HG03457 (cell line): Measurements from ENCODE around the gene MYO15A.

Source experiments
- ATAC-seq: cut with Tn5 transposase; IDR thresholded peaks from one replicate; pipeline ENCODE4 v1.9.1; 2021; ENCODE audit warnings: moderate number of reproducible peaks; ENCODE audit not compliant: unreplicated experiment

MYO15A gene

DNA sequence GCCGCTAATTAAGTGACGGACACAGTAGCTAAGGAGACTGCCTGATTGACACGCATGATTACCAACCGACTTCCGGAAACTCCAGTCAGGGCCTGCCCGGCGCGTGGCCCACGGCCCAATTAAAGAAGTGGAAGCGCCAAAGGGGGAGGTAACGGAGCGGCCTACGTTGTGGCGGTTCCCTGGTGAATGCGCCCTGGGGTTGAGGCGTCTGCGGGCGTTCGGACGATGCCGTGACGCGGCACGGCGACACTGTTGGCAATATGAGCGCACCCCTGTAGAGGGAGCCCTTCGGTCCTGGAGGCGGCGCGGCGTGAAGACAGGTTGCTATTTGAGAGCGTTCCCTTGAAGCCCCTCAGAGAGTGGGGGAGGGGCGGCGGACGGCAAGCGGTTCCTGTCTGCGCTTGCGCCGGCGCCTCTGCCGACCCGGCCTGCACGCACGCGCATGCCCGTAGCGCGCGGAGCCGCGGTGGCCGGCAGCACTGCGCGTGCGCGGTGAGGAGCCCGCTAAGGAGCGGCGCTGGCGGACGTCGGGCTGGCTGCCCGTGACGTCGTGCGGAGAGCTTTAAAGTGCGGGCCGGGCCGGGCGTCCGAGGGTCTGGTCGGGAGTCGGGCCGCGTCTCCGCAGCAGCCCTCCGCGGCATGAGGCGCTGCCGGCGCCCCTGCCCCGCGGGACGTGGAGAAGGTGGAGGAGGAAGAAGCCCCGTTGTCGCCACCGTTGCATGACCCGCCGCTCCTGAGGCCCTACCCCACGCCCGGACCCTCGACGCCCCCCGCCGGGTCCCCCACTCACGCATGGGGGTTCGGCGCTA is 75.0 kb downstream of the MYO15A start, which contains the start of gene ALKBH5:
ALKBH5 (plus strand) TSS at position 495 of the 809 bp plus-strand sequence. CDS start 416 bp downstream, outside the sequence.
- peak; percentile 73 for ATAC-seq

DNA sequence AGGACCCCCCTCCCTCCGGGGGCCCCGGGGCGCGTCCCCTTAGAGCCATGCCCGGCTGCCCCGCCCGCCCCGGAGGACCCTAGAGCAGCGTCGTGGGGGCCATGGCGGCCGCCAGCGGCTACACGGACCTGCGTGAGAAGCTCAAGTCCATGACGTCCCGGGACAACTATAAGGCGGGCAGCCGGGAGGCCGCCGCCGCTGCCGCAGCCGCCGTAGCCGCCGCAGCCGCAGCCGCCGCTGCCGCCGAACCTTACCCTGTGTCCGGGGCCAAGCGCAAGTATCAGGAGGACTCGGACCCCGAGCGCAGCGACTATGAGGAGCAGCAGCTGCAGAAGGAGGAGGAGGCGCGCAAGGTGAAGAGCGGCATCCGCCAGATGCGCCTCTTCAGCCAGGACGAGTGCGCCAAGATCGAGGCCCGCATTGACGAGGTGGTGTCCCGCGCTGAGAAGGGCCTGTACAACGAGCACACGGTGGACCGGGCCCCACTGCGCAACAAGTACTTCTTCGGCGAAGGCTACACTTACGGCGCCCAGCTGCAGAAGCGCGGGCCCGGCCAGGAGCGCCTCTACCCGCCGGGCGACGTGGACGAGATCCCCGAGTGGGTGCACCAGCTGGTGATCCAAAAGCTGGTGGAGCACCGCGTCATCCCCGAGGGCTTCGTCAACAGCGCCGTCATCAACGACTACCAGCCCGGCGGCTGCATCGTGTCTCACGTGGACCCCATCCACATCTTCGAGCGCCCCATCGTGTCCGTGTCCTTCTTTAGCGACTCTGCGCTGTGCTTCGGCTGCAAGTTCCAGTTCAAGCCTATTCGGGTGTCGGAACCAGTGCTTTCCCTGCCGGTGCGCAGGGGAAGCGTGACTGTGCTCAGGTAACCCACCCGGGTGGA is 75.8 kb downstream of the MYO15A start:
- peak; percentile 3 for ATAC-seq

DNA sequence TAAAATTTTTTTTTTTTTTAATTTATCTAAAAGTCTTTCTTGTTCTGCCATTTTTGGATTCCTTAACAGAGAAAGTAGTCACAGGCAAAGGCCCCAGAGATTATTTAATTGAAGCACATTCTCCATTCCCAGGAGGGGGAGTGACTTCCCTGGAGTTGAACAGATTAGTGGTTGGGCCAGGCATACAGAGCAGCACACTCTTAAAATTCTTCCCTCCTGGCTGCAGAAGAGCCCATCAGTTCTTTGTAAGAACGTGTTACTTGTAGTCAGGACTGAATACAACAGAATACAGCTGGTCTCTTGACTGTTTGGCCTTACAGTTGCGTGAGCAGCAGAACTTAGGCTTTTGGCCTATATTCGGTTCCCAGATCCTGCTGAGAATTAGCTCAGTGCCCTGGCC is 76.8 kb downstream of the MYO15A start:
- no peak for ATAC-seq

DNA sequence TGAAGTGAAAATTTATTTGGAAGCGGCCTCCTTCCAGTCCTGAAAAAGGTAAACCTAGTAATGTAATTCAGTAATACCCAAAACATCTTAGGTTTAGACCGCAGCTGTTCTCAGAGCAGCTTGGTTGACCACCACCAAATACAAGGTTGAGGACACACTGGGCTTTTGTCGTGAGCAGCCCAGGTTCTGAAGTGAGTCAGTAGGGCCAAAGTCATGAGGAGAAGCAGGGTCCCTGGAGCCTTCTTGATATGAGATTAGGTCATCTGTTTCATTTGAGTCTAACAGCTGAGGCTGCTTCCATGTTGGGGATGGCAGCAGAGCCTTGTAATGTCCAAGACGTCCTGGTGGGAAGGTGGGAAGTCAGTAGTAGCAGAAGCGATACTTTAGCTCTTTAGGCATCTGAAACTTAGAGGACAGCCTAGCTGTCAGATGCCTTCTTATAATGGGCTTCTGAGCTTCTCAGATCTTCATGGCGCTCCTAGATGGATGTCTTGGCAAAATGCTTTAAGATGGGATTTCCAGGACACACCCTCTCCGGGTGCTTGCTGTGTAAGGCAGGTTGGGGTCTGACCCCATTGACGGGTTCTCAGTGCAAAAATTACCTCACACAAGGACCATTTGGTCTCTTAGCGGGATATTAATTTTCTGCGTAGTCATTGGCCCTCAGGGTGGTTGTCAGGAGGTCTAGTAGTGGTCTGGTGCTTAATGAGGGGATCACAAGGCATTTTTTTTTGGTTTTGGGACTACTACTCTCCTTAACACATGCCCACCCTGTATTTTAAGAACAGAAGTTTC is 77.5 kb downstream of the MYO15A start:
- ATAC-seq: no peak

DNA sequence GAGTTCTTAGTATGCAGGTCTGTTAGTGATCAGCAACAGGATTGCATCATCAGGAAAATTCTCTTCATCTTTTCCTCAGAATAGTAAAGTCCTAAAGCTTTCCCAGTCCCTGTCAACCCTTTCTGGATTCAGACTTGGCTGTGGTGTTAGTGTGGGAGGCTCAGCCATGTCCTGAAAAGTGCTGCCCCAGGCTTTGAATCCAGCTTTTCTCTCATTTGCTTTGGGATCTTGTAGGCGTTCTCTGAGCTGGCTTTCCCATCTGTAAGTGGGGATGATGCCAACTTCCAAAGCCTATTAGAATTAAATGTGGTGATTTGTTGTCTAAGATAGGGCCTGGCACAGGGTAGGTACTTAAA is 78.0 kb downstream of the MYO15A start:
- ATAC-seq: no peak

DNA sequence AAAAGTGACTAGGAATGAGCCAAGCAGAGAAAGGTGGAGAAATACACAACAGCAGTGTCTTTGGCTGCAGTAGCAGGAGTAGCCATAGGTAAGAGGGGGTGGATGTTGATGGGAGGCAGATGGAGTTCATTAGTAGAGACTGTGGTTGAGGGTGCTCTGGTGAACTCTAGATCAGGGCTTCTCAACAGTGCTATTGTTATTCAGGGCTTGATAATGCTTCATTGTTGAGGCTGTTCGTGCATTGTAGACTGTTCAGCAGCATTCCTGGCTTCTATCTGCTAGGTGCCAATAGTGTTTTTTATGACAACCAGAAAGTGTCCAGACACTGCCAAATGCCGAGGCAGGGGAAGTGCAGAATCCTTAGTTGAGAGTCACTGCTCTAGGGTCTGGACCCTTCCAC is 78.7 kb downstream of the MYO15A start:
- ATAC-seq: no peak

DNA sequence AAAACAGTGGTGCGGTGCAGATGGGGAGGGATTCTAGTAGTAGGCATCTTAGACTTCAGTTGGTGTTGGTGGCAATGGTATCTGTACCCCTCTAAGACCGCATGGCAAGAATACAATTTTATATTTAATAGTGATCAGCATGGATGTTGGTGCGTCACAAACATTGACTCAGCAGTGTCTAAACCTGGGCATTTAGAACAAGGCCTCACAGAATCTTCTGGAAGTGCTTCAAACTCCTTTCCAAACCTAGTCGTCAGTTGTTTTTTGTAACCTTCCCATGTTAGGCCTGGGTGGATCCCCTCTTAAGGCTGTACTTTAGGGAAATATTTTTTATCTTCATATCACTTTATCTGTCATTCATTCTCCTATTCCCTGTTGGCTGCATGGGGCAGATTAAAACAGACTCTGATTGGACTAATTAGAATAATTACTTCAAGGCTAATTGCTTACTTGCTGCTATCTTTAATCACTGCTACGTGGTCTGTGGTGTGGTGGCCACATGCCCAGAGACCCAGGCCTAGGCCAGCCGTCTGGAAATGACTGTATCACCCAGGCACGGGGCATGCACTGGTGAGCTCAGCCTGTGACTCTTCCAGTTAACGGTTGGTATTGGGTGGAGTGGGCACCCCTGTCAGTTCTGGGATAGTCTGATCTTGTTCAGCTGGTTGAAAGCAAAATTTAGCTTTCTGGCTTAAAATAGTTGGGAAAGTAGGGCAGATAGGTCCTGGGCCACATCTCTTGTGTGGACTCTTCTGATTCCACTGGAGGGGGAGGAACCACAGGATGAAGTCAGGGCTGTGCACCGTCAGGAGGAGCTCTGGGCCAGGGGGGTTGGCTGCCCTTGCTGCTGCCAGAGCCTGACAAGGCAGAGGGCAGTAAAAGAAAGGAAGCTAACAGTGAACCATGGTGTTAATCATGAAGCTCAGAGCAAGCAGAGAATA is 79.5 kb downstream of the MYO15A start:
- no peak for ATAC-seq

DNA sequence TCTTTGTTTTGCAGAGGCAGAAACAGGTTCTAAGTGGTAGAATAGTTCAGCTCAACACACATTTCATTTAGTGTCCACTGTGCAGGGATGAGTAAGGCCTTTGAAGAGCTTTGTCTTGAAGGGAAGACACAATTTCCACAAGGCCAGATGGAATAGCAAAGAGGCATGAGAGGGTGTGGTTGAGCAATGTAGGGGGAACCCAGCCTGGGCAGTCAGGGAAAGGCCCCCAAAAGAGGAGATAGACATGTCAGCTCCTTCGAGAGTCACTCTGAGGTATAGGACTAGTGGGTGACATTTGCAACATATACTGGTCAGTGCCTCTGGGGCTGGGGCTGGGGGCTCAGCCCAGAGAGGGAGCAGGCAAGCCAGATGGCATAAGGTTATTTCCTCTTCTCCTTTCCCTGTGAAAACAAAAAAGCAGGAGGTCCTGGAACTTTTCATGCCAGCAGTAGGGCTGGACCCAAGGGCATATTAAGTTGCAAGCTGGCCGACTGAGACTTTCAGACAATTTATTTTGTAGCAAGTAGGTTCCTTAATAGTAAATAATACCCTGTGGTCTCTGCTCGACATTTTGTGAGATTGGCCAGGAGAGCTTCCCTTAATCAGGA is 82.2 kb downstream of the MYO15A start:
- no peak for ATAC-seq

DNA sequence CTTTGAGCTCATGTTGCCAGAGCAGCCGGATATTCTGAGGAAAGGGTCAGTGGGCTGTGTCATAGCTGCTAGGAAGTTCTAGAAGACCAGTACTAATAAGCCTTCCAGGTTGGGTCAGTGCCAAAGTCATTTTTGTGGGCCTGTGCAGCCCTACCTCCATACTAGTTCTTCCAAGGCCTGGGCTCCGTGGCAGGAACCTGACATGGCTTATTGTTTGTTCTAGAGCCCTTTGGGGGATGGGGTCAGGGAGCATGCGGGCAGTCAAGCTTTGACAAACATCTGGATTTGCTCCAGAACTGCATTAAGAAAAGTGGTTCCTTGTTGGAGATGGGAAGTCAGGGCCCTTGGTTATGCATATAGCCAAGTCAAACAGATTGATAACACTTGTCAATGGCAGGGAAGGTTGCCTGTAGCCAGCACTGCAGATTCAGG is 82.7 kb downstream of the MYO15A start:
- ATAC-seq: no peak

DNA sequence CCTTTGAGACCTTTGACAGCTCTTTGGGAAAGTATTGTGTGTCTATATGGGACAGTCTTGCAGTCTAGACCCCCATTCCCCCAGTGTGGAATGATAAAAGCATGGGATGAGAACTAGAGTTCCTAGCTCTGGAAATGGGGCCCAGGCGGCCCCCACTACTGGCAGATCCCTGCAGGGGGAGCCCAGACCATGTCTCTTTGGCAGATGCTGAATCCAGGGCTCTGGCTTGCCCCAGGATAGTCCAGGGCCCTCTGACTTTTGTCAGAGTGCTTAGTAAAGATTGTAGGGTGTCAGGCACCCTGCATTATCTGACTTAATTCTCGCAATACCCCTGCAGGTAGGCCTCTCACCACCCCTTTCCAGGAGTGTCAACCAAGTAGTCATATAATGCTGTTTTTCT is 83.4 kb downstream of the MYO15A start:
- ATAC-seq: no peak

DNA sequence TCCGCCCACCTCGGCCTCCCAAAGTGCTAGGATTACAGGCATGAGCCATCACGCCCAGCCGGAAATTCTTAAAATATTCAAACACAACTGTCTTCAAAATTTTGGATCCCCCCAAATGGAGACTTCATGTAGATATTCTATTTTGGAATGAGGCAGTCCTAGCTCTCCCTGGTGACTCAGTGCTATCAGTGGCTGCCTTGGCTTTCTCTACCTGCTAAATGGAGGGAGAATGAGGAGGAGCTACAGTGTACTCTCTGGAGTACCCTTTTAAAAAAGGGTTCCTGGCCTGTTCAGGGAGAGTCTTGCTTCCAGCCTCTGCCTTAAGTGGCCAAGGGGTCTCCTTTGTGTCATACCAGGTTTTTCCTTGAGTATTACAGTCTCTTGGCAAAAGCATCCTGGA is 85.8 kb downstream of the MYO15A start:
- ATAC-seq: no peak

DNA sequence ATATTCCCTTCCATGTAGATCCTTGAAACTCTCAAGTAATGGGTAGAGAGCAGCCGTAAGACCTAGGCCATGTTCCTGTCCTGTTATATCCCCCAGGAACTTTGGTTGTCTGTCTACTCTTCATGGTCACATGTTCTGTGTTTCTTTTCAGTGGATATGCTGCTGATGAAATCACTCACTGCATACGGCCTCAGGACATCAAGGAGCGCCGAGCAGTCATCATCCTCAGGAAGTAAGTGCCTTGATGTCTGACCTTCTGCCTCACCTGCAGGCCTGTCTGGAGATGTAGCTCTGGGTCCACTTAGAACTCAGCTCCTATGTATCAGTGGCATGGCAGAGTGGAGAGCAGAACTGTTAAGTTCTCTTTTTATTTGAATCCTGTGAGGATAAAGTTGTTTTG is 86.2 kb downstream of the MYO15A start:
- no peak for ATAC-seq

DNA sequence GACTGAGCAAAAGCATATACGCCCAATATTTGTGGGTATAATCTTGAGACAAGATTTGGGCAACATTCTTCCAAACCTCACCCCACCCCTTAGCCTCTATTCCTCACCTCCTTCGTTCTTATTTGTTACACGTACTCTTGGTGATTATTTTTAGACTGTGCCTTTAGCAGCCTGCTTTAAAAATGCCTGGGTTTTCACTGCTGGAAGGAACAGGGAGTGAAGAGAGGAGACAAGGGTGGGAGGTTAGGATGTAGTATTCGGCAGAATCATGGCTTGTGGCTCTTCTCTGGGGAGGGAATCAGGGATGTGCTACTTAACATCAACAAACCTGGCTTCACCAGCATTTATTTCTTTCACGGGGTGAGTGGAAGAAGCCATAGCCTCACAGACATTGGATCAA is 86.7 kb downstream of the MYO15A start:
- no peak for ATAC-seq

DNA sequence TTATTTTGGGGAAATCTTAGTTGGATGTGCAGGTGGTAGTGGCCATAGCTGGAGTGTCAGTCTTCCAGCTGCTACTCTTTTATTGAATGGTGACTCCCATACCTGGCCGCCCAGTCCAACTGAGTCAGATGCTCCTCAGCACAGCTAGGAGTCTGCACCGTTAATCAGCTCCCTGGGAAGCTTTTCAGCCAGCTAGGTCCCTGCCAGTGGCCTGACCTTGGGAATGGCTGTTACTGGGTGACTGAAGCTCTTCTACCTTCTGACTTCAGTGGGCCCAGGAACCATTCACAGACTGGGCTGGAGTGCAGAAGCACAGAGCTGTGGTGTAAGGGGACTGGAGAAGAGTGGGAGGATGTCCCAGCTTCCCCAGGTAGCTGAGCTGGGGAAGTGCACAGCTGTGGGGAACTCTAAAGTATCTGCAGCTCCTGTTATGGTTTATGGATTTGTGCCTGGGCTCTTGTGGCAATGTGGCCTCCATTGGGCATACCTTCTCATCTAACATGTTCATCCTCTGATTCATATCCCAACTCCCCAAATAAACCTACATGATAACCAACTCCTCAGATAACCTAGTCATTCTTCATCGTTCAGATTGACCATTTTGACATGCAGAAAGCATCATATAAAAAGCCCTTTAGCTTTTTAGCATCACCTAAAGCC is 89.1 kb downstream of the MYO15A start:
- ATAC-seq: no peak

DNA sequence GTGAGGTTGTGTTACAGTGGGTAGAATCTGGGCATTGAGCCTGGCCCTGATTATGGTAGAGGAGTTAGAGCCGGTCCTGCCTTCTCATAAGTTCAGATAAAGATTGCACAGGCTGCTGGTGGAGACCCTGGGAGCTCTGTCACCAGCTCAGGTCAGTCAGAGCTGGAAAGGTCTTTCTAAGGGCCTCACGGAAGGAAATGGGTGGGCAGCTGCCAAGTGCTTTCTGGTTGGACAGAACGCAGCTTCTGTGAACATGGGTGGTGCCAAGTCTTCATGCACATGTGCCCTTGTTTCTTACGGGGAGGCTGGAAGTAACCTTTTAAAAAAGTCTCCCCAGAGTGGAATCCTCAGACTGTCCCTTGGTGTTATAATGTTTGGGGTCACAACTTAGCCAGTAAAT is 90.0 kb downstream of the MYO15A start:
- ATAC-seq: no peak

DNA sequence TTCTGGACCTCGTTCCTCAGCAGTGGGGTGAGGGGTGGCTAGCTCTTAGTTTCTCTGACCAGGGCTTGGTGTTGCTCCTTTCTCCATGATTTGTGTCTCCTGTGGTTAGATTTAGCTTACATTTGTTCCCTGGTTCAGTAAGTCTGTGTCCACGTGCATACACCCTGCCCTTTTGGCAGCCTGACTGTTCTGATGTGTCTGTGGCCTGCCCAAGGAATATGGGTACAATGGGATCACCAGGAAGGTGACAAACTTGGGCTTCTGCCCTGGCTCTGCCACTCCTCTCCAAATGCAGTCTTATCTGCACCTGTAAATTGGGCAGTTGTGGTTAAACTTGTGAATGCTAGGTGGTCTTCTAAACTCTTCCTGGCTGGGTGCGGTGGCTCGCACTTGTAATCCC is 92.6 kb downstream of the MYO15A start:
- ATAC-seq: no peak

DNA sequence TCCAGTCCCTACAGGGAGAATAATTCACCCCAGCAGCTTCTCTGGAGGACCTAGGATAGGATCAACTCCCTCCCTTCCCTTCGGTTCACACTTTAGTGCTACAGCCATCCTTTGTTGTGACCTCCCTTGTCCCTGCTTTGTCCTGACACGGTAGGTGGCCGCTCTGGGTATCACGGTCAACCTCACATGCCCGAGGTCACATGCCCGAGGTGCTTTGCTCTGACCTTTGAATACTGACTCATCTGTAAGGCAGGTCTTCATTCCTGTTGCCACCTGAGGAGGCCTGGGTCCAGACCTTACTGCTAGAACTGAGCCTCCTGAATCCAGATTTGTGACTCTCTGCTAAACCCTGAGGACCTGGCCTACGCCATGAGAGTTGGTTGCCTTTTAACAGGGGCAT is 94.8 kb downstream of the MYO15A start:
- ATAC-seq: no peak

DNA sequence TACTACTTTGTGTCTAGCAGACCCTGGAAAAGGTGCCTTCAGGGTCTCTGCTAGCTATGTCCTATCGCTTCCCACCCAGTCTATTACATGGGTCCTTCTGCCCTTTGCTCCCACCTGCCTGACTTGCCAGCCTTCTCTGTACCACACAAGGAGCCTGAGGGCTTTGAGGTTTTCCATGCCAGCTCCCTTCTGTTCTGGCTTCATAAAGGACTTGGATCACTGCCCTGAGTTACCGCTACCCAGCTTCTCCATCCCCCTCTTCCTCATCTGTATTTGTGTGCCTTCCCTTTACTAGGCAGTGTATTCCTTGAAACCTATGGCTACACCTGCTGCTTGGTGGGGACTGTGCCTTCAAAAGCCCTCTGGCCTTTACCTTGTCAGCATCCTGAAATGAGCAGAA is 97.3 kb downstream of the MYO15A start:
- no peak for ATAC-seq

DNA sequence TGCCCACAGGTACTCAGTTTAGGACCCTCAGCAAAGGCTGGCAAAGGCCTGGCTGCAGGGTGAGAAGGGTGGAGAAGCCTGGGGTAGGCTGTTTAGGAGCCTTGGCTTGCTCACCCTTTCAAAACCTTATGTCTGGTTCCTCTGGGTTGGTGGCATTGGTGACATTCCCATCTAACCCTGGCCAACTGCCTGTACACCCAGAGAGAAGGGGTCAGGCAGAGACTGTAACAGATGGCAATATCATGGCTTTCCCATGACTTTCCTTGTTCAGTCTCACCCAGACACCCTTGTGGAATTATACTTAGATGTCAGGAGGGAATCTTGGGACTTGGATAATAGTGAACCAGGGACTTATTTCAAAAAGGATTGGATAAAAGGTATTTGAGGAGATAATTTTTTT is 98.4 kb downstream of the MYO15A start:
- ATAC-seq: no peak
